Measurements from ENCODE around the gene OR2M7.

- no peak for TF ChIP-seq CTCF (IDR thresholded peaks at IDR 0.05; ENCODE audit: low read depth, low read length)
- TF ChIP-seq EZH2phosphoT487 (IDR thresholded peaks at IDR 0.05; ENCODE audit: low read depth): no peak
Observed at GRCh38 chr1:248277876-248278275, 46.5 kb downstream of the OR2M7 start, which contains the start of gene OR2T33.

All from OCI-LY3 (cell line).